Left ventricle myocardium inferior (tissue), 1 donor: ENCODE data around the gene ZNF474. TPM values are rescaled to one million over a fixed set of nuclear protein-coding genes. Genes with fewer than 3 reads are reported as not detected.

Experiments
- DNase-seq: peaks from one replicate; pipeline ENCODE4 v3.0.0-alpha.2; 2020
- H3K27ac ChIP-seq: fragments of 200-600 bp; replicated peaks from 2 replicates; pipeline ENCODE4 v1.8.0; 2021
- H3K27me3 ChIP-seq: fragments of 200-600 bp; 2 replicates; pipeline ENCODE4 v1.8.0; 2021; ENCODE audit warnings: low read depth
- H3K36me3 ChIP-seq: fragments of 200-600 bp; 2 replicates; pipeline ENCODE4 v1.8.0; 2021
- H3K4me1 ChIP-seq: fragments of 200-600 bp; 2 replicates; pipeline ENCODE4 v1.8.0; 2021
- H3K4me3 ChIP-seq: fragments of 200-600 bp; 2 replicates; pipeline ENCODE4 v1.8.0; 2021; ENCODE audit warnings: mild to moderate bottlenecking, moderate library complexity
- H3K9me3 ChIP-seq: fragments of 200-600 bp; replicated peaks from 2 replicates; pipeline ENCODE4 v1.8.0; 2021
- intact Hi-C: fragments of 100-400 bp; cut with micrococcal nuclease; formaldehyde crosslinking; loops from one replicate; pipeline ENCODE4 v1.11.0; 2022
- total RNA-seq: library from RNA; stranded (reverse); fragmentation: NEBNext Ultra II Directional; extraction: Animal tissue kit (Norgen Biotek cat#: 25700); gene quantifications from one replicate; pipeline ENCODE4 v1.2.1, GENCODE V29; 2021
- TF ChIP-seq, protein P1 (sequence below): fragments of 200-600 bp; IDR thresholded peaks from 2 replicates; pipeline ENCODE4 v1.8.0; 2021; ENCODE audit warnings: antibody characterized with exemption, mild to moderate bottlenecking, borderline replicate concordance
- donor health status: DM: no; HTN: yes; CAD: no; lungs with severe emphysema.

ZNF474 gene
- total RNA-seq, 1 donor from 2014 or later: not detected

DNA sequence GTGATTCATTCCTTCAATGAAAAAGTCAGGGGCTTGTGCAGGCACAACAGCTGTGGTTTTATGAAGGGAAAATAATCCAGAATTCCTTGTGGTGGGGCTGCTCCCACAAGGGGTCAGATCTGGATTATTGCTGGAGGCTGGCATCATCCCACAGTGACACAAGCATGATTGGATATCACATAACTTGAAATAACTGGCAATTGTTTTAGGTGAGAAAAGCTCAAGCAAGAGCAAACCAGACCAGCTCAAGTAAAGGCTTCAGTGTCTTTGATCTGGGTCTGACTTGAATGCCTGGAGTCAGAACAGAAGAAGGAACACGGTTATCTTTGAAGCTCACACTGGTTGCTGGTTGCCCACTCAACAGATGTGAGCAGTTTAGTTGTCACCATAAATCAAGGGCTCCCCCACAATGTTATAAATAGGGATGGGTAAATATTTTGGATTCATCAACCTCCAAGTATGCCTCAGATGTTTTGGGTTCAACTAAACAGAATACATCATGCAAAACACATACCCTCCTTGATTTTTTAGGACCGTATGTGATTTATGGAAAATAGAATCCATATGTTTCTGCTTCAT, 3.1 kb upstream of the ZNF474 start:
- no peaks in the 10 kb centered on the region for H3K27me3 ChIP-seq
- TF ChIP-seq, protein P1, sequence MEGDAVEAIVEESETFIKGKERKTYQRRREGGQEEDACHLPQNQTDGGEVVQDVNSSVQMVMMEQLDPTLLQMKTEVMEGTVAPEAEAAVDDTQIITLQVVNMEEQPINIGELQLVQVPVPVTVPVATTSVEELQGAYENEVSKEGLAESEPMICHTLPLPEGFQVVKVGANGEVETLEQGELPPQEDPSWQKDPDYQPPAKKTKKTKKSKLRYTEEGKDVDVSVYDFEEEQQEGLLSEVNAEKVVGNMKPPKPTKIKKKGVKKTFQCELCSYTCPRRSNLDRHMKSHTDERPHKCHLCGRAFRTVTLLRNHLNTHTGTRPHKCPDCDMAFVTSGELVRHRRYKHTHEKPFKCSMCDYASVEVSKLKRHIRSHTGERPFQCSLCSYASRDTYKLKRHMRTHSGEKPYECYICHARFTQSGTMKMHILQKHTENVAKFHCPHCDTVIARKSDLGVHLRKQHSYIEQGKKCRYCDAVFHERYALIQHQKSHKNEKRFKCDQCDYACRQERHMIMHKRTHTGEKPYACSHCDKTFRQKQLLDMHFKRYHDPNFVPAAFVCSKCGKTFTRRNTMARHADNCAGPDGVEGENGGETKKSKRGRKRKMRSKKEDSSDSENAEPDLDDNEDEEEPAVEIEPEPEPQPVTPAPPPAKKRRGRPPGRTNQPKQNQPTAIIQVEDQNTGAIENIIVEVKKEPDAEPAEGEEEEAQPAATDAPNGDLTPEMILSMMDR: no peak
- H3K4me1 ChIP-seq: peaks cover 4% of the 10 kb centered on the region
- H3K27ac ChIP-seq: no peak overlapping the region
- DNase-seq: no peak
- no peaks in the 10 kb centered on the region for H3K36me3 ChIP-seq
- intact Hi-C loops: no loop called here
- H3K9me3 ChIP-seq: no peaks in the 10 kb centered on the region
- H3K4me3 ChIP-seq: no peak overlapping the region

DNA sequence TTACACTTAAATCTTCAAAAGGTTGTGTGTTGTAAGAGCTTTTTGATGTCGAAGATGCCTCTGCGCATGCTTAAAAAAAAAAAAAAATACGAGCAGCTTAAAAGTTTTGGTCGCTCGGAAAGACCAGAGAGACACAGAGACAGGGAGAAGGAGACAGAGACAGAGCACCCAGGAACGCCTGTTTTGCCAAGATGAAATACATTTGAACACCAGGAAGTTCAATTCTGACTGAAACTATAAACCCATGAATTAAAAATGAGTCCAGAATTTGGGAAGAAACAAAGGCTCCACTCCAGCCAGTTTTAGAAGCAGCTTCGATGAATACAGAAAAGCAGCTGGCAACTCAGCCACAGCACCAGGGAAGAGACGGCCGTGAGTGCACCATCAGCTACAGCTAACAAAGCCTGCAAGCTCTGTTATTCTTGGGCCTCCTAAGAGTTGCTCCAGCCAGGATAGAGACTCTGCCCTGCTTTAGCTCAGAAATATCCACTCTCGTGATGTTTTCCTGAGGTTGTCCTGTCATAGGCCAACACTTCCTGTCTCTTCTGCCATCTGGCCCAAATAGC, 2.5 kb upstream of the ZNF474 start:
- peaks cover 4% of the 10 kb centered on the region for H3K4me1 ChIP-seq
- TF ChIP-seq, protein P1: no peak
- no peak overlapping the region for H3K27ac ChIP-seq
- no peaks in the 10 kb centered on the region for H3K9me3 ChIP-seq
- H3K36me3 ChIP-seq: no peaks in the 10 kb centered on the region
- H3K27me3 ChIP-seq: no peaks in the 10 kb centered on the region
- intact Hi-C loops: no loop called here
- DNase-seq: no peak
- H3K4me3 ChIP-seq: no peak overlapping the region

- peaks cover 4% of the 10 kb centered on the region for H3K4me1 ChIP-seq
- no peak for DNase-seq
- H3K27ac ChIP-seq: no peak overlapping the region
- intact Hi-C loops: no loop called here
- no peak overlapping the region for H3K4me3 ChIP-seq
- H3K36me3 ChIP-seq: no peaks in the 10 kb centered on the region
- TF ChIP-seq, protein P1: no peak
- no peaks in the 10 kb centered on the region for H3K27me3 ChIP-seq
- H3K9me3 ChIP-seq: no peaks in the 10 kb centered on the region
Observed at GRCh38 chr5:122130152-122130551, 806 bp downstream of the ZNF474 start.

DNA sequence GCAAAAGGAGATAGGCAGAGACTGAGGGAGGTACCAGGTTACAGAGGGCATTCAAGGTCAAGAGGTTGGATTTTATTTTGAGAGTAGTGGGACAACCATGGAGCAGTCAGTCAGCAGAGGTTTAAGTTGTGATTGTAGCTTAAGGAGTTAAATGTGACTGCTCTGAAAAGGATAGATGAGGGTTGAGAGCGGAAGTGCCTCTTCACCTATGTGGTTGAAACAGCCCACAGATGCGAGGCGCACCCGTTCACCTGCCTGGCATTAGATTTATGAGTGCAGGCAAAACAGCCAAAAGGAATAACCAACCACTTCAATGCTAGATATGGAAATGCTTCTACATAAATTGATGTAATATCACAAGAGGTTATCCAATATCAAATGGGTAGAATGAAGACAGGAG, 8.4 kb downstream of the ZNF474 start:
- TF ChIP-seq, protein P1: no peak
- no peak for DNase-seq
- Histone ChIP-seq H3K4me1 (no peaks in the 10 kb centered on the region), H3K4me3 (no peak overlapping the region), H3K27ac (no peak overlapping the region), H3K27me3 (no peaks in the 10 kb centered on the region), H3K9me3 (no peaks in the 10 kb centered on the region), H3K36me3 (no peaks in the 10 kb centered on the region)
- intact Hi-C loops: no loop called here

GRCh38 chr5:122138356-122138755, 9.0 kb downstream of the ZNF474 start:
- intact Hi-C loops: no loop called here
- H3K4me1 ChIP-seq: no peaks in the 10 kb centered on the region
- DNase-seq: no peak
- no peak overlapping the region for H3K27ac ChIP-seq
- H3K9me3 ChIP-seq: no peaks in the 10 kb centered on the region
- TF ChIP-seq, protein P1: no peak
- H3K36me3 ChIP-seq: no peaks in the 10 kb centered on the region
- H3K4me3 ChIP-seq: no peak overlapping the region
- H3K27me3 ChIP-seq: no peaks in the 10 kb centered on the region
